Measurements from ENCODE around the gene HPCAL1. TPM values are rescaled to one million over a fixed set of nuclear protein-coding genes. Genes with fewer than 3 reads are reported as not detected.

HPCAL1 gene
- total and polyA plus RNA-seq, 10 of the 15 experiments (the other 5 are each of a cell fraction or from before 2014, with no cell fraction given): 0.40 to 12.8 (median 7.9) TPM

GRCh38 chr2:10410001-10410822 lies 107.5 kb downstream of the HPCAL1 start (continued):
- TF ChIP-seq CBX5 (IDR thresholded peaks at IDR 0.05; ENCODE audit: low read depth) (0 out of 2 replicates have a peak, but pooled peaks have one; percentile 28), FOXM1 (IDR thresholded peaks at IDR 0.05; ENCODE audit: low read depth, low read length) (peak; percentile 67), CHD2 (IDR thresholded peaks at IDR 0.05; ENCODE audit: borderline replicate concordance, low read depth, low read length) (peak; percentile 54; the same call in 1 of the 2 replicates), IRF5 (IDR thresholded peaks at IDR 0.05; ENCODE audit: borderline replicate concordance) (no peak), TCF3 (IDR thresholded peaks at IDR 0.05; ENCODE audit: borderline replicate concordance, insufficient read depth, low read depth, low read length) (peak; percentile 80; the same call in 1 of the 2 replicates), HDGF (IDR thresholded peaks at IDR 0.05) (no peak), ATF7 (IDR thresholded peaks at IDR 0.05; ENCODE audit: low read depth) (peak; percentile 96), ZNF217 (IDR thresholded peaks at IDR 0.05) (no peak), TARDBP (IDR thresholded peaks at IDR 0.05; ENCODE audit: borderline replicate concordance) (no peak), POLR2AphosphoS5 (IDR thresholded peaks at IDR 0.05; ENCODE audit: low read length) (0 out of 2 replicates have a peak, but pooled peaks have one; percentile 25), RUNX3 (IDR thresholded peaks at IDR 0.05; ENCODE audit: low read length) (peak; percentile 84), ZBTB4 (CRISPR knock-in tag; IDR thresholded peaks at IDR 0.05) (no peak), ZNF207 (IDR thresholded peaks at IDR 0.05; ENCODE audit: borderline replicate concordance) (no peak), ATF3 (IDR thresholded peaks at IDR 0.05; ENCODE audit: borderline replicate concordance, extremely low read depth, low read depth, low read length) (no peak), ELK1 (IDR thresholded peaks at IDR 0.05; ENCODE audit: low read depth, low read length) (no peak), SMAD1 (IDR thresholded peaks at IDR 0.05; ENCODE audit: low read depth, partially characterized antibody) (peak; percentile 43), POLR2AphosphoS2 (IDR thresholded peaks at IDR 0.05; ENCODE audit: low read depth, low read length) (no peak), NFXL1 (IDR thresholded peaks at IDR 0.05; ENCODE audit: borderline replicate concordance) (no peak), NBN (IDR thresholded peaks at IDR 0.05) (peak; percentile 97), TBL1XR1 (IDR thresholded peaks at IDR 0.05; ENCODE audit: low read depth, low read length) (peak; percentile 50; the same call in 1 of the 2 replicates), NRF1 (conservative IDR thresholded peaks at IDR 0.05; ENCODE audit: low read depth, low read length) (no peak), PKNOX1 (IDR thresholded peaks at IDR 0.05) (peak; percentile 52; the same call in 1 of the 2 replicates)
